COLO668 (cell line): Measurements from ENCODE around the gene GPS2.

Source experiments
- DNase-seq: peaks from one replicate; lab custom pipeline; 2025; ENCODE audit not compliant: unreplicated experiment; lab: John Stamatoyannopoulos, UW

GPS2 gene

GRCh38 chr17:7314719-7315569 is at the start of gene GPS2:
TSS of gene GPS2 (minus strand) at chr17:7315360. CDS start at chr17:7315052, 308 bp downstream.
- DNase-seq = peak; percentile 92

- no peak for DNase-seq
Measured at GRCh38 chr17:7363311-7363710, 48.2 kb upstream of the GPS2 start.

- no peak for DNase-seq
Measured at GRCh38 chr17:7361906-7362305, 46.7 kb upstream of the GPS2 start.

- DNase-seq = no peak
Measured at GRCh38 chr17:7357381-7357780, 42.2 kb upstream of the GPS2 start.

- no peak for DNase-seq
Measured at GRCh38 chr17:7356756-7357155, 41.6 kb upstream of the GPS2 start.

- peak; percentile 68 for DNase-seq
Measured at GRCh38 chr17:7356072-7356549, 41.0 kb upstream of the GPS2 start.

GRCh38 chr17:7355573-7355972 is 40.4 kb upstream of the GPS2 start:
- no peak for DNase-seq

- DNase-seq = peak; percentile 1
Measured at GRCh38 chr17:7355053-7355452, 39.9 kb upstream of the GPS2 start, which contains the start of gene TMEM95. TSS of gene TMEM95 (plus strand) at chr17:7355156. CDS start at chr17:7355205, 49 bp downstream.

- peak; percentile 37 for DNase-seq
Measured at GRCh38 chr17:7354262-7354843, 39.2 kb upstream of the GPS2 start.

GRCh38 chr17:7352910-7353635 is 37.9 kb upstream of the GPS2 start:
- no peak for DNase-seq

GRCh38 chr17:7352503-7352889 is 37.3 kb upstream of the GPS2 start:
- no peak for DNase-seq

GRCh38 chr17:7351665-7352502 is 36.7 kb upstream of the GPS2 start, which contains the start of gene KCTD11:
TSS of gene KCTD11 (plus strand) at chr17:7352162.
- peak; percentile 62 for DNase-seq

GRCh38 chr17:7348478-7349242 is 33.5 kb upstream of the GPS2 start:
- DNase-seq = no peak

GRCh38 chr17:7347630-7348477 is 32.7 kb upstream of the GPS2 start:
- no peak for DNase-seq

GRCh38 chr17:7346761-7347614 is 31.8 kb upstream of the GPS2 start:
- no peak for DNase-seq

- no peak for DNase-seq
Measured at GRCh38 chr17:7343250-7343649, 28.1 kb upstream of the GPS2 start.

GRCh38 chr17:7341842-7342241 is 26.7 kb upstream of the GPS2 start:
- no peak for DNase-seq

GRCh38 chr17:7340179-7340578 is 25.0 kb upstream of the GPS2 start:
- no peak for DNase-seq
